HepG2 (cell line): ENCODE results near the gene PRSS21. TPM values are rescaled to one million over a fixed set of nuclear protein-coding genes. Genes with fewer than 3 reads are reported as not detected.

Source experiments
- BHLHE40 ChIP-seq: IDR thresholded peaks from 2 replicates; pipeline ENCODE4 v1.6.1; 2011; ENCODE audit warnings: low read length, improper control_type of control experiment
- CBX1 ChIP-seq: IDR thresholded peaks from one replicate; pipeline ENCODE4 v1.6.1; 2016; ENCODE audit warnings: antibody characterized with exemption, low read depth
- CHD4 ChIP-seq: fragments of 200-600 bp; sonication (generic); IDR thresholded peaks from 2 replicates; pipeline ENCODE4 v1.7.0; 2017; ENCODE audit warnings: mild to moderate bottlenecking, low read length, borderline replicate concordance
- EED ChIP-seq: sonication (generic); formaldehyde crosslinking; IDR thresholded peaks from 2 replicates; pipeline ENCODE4 v1.5.0; 2020; ENCODE audit warnings: mild to moderate bottlenecking, missing genetic modification reagents
- KDM5B ChIP-seq: sonication (generic); formaldehyde crosslinking; IDR thresholded peaks from 2 replicates; pipeline ENCODE4 v1.4.0; 2020; ENCODE audit warnings: missing genetic modification reagents, mild to moderate bottlenecking, borderline replicate concordance
- KLF11 ChIP-seq: IDR thresholded peaks from 2 replicates; pipeline ENCODE4 v1.6.1; 2016; ENCODE audit warnings: missing compliant biosample characterization
- KLF15 ChIP-seq: sonication (generic); formaldehyde crosslinking; IDR thresholded peaks from 2 replicates; pipeline ENCODE4 v1.8.1; 2023; ENCODE audit warnings: borderline replicate concordance, mild to moderate bottlenecking, inconsistent platforms, missing genetic modification reagents, mixed read lengths
- MXD4 ChIP-seq: IDR thresholded peaks from 2 replicates; pipeline ENCODE4 v1.6.1; 2016; ENCODE audit warnings: mild to moderate bottlenecking, missing biosample characterization, missing genetic modification reagents
- NCOR1 ChIP-seq: fragments of 200-600 bp; sonication (generic); IDR thresholded peaks from 2 replicates; pipeline ENCODE4 v1.7.0; 2017; ENCODE audit warnings: antibody characterized with exemption, low read length, borderline replicate concordance
- NFRKB ChIP-seq: fragments of 450-650 bp; IDR thresholded peaks from 2 replicates; pipeline ENCODE4 v1.6.1; 2017
- SKI ChIP-seq: fragments of 450-650 bp; IDR thresholded peaks from one replicate; pipeline ENCODE4 v1.6.1; 2018; ENCODE audit warnings: mild to moderate bottlenecking; ENCODE audit not compliant: partially characterized antibody
- SMAD3 ChIP-seq: sonication (generic); formaldehyde crosslinking; IDR thresholded peaks from 2 replicates; pipeline ENCODE4 v1.4.0; 2020; ENCODE audit warnings: missing genetic modification reagents
- SOX13 ChIP-seq, 3 experiments: fragments of 450-650 bp in 1 of 3; sonication (generic) in 1 of 3; formaldehyde crosslinking in 1 of 3; IDR thresholded peaks in 2 of 3; conservative IDR thresholded peaks in 1 of 3; 2 replicates each; pipeline versions ENCODE4 v1.5.0 to v1.6.1; 2016 to 2020; ENCODE audit warnings: antibody characterized with exemption in 1 of 3, mild to moderate bottlenecking in 1 of 3, missing compliant biosample characterization in 1 of 3, missing genetic modification reagents in 1 of 3, moderate library complexity in 1 of 3
- SRF ChIP-seq: IDR thresholded peaks from 2 replicates; pipeline ENCODE4 v1.6.1; 2011; ENCODE audit warnings: mild to moderate bottlenecking, low read depth, low read length, moderate library complexity
- ZBTB7A ChIP-seq: sonication (generic); formaldehyde crosslinking; IDR thresholded peaks from 2 replicates; pipeline ENCODE4 v1.8.0; 2022; ENCODE audit warnings: mild to moderate bottlenecking, missing genetic modification reagents
- ZBTB7B ChIP-seq: sonication (generic); formaldehyde crosslinking; IDR thresholded peaks from 2 replicates; pipeline ENCODE4 v1.4.0; 2020; ENCODE audit warnings: missing genetic modification reagents
- ZFP90 ChIP-seq: sonication (generic); formaldehyde crosslinking; IDR thresholded peaks from 2 replicates; pipeline ENCODE4 v1.8.0; 2022; ENCODE audit warnings: missing genetic modification reagents, mild to moderate bottlenecking, inconsistent platforms, borderline replicate concordance
- ZNF124 ChIP-seq: sonication (generic); formaldehyde crosslinking; IDR thresholded peaks from 2 replicates; pipeline ENCODE4 v1.4.0; 2020; ENCODE audit warnings: missing genetic modification reagents
- ZNF205 ChIP-seq: IDR thresholded peaks from 2 replicates; pipeline ENCODE4 v1.6.1; 2018; ENCODE audit warnings: missing biosample characterization, missing genetic modification reagents
- ZNF251 ChIP-seq: sonication (generic); formaldehyde crosslinking; IDR thresholded peaks from 2 replicates; pipeline ENCODE4 v1.9.0; 2021; ENCODE audit warnings: mild to moderate bottlenecking, missing genetic modification reagents
- ZNF282 ChIP-seq: fragments of 450-650 bp; IDR thresholded peaks from 2 replicates; pipeline ENCODE4 v1.6.1; 2018; ENCODE audit not compliant: partially characterized antibody
- ZNF570 ChIP-seq: sonication (generic); formaldehyde crosslinking; IDR thresholded peaks from 2 replicates; pipeline ENCODE4 v1.4.0; 2020; ENCODE audit warnings: mild to moderate bottlenecking, missing genetic modification reagents, borderline replicate concordance
- ZNF652 ChIP-seq: IDR thresholded peaks from 2 replicates; pipeline ENCODE4 v1.6.1; 2016; ENCODE audit warnings: low read depth, borderline replicate concordance
- polyA plus RNA-seq, 8 experiments: library from polyadenylated mRNA; depleted of rRNA in 3 of 8; stranded (reverse) in 7 of 8; unstranded in 1 of 8; fragments of >200 nt; fragmentation: Illumina TruSeq in 4 of 8; extraction: Trizol in 4 of 8; gene quantifications; 2 replicates each; pipeline versions ENCODE4 v1.2.1 to v1.2.3, GENCODE V29; 2011 to 2016; ENCODE audit warnings: low read depth in 4 of 8, missing spikeins in 1 of 8, mixed read lengths in 1 of 8; ENCODE audit not compliant: insufficient read depth in 1 of 8
- total RNA-seq, 5 experiments: library from RNA; depleted of rRNA; stranded (reverse); fragments of >200 nt; fragmentation: Illumina TruSeq; extraction: Trizol; gene quantifications; 2 replicates each; pipeline ENCODE4 v1.2.3, GENCODE V29; 2016; ENCODE audit warnings: low read depth in 1 of 5
- TF ChIP-seq, protein P1 (sequence below): sonication (generic); formaldehyde crosslinking; IDR thresholded peaks from 2 replicates; pipeline ENCODE4 v1.5.0; 2020; ENCODE audit warnings: mild to moderate bottlenecking, missing genetic modification reagents
- TF ChIP-seq, protein P2 (sequence below): sonication (generic); formaldehyde crosslinking; IDR thresholded peaks from 2 replicates; pipeline ENCODE4 v1.4.0; 2020; ENCODE audit warnings: missing genetic modification reagents
- TF ChIP-seq, protein P3 (sequence below): sonication (generic); formaldehyde crosslinking; IDR thresholded peaks from 2 replicates; pipeline ENCODE4 v1.8.1; 2023; ENCODE audit warnings: mild to moderate bottlenecking, inconsistent platforms, moderate library complexity, missing genetic modification reagents, borderline replicate concordance

PRSS21 gene
- total and polyA plus RNA-seq, 2 of the 13 experiments (the other 11 are each of a cell fraction or from before 2014, with no cell fraction given) = not detected

DNA sequence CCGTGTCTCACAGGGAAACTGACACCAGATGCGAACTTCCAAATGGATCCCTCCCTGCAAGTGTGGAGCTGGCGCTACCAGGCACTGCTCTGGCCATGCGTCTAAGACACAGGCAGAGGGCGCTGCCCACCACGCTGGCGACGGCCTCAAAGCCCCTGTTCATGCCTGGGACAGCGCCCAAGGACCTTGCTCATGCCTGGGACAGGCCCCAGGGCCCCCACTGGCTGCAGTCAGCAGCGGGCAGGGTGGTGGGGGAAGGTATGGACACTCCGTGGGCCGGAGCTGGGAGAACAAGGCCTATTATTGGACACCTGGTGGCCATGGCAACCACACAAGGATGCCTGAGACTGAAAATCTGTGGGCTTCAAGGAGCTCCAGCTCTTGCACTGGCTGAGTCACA lies 21.9 kb downstream of the PRSS21 start (continued):
- TF ChIP-seq, protein P1, sequence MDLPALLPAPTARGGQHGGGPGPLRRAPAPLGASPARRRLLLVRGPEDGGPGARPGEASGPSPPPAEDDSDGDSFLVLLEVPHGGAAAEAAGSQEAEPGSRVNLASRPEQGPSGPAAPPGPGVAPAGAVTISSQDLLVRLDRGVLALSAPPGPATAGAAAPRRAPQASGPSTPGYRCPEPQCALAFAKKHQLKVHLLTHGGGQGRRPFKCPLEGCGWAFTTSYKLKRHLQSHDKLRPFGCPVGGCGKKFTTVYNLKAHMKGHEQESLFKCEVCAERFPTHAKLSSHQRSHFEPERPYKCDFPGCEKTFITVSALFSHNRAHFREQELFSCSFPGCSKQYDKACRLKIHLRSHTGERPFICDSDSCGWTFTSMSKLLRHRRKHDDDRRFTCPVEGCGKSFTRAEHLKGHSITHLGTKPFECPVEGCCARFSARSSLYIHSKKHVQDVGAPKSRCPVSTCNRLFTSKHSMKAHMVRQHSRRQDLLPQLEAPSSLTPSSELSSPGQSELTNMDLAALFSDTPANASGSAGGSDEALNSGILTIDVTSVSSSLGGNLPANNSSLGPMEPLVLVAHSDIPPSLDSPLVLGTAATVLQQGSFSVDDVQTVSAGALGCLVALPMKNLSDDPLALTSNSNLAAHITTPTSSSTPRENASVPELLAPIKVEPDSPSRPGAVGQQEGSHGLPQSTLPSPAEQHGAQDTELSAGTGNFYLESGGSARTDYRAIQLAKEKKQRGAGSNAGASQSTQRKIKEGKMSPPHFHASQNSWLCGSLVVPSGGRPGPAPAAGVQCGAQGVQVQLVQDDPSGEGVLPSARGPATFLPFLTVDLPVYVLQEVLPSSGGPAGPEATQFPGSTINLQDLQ (CRISPR knock-in tag) = no peak
- TF ChIP-seq CHD4 (no peak), NFRKB (no peak), ZBTB7A (CRISPR knock-in tag) (no peak), KLF11 (no peak), SKI (no peak), ZNF251 (no peak), ZFP90 (CRISPR knock-in tag) (0 out of 2 replicates have a peak, but pooled peaks have one; percentile 33), SMAD3 (CRISPR knock-in tag) (no peak), SOX13 (IDR thresholded peaks at IDR 0.05) (no peak), SOX13 (CRISPR knock-in tag; conservative IDR thresholded peaks at IDR 0.05 in 1 of 2, IDR thresholded peaks at IDR 0.05 in 1 of 2) (no peak), ZBTB7B (CRISPR knock-in tag) (no peak), BHLHE40 (no peak), ZNF570 (CRISPR knock-in tag) (no peak), SRF (no peak), EED (CRISPR knock-in tag) (no peak), NCOR1 (no peak), ZNF652 (CRISPR knock-in tag) (no peak), KDM5B (0 out of 2 replicates have a peak, but pooled peaks have one; percentile 23), CBX1 (no peak), ZNF282 (no peak), MXD4 (CRISPR knock-in tag) (0 out of 2 replicates have a peak, but pooled peaks have one; percentile 32), ZNF205 (no peak), KLF15 (CRISPR knock-in tag) (no peak), ZNF124 (CRISPR knock-in tag) (no peak)
- TF ChIP-seq, protein P2, sequence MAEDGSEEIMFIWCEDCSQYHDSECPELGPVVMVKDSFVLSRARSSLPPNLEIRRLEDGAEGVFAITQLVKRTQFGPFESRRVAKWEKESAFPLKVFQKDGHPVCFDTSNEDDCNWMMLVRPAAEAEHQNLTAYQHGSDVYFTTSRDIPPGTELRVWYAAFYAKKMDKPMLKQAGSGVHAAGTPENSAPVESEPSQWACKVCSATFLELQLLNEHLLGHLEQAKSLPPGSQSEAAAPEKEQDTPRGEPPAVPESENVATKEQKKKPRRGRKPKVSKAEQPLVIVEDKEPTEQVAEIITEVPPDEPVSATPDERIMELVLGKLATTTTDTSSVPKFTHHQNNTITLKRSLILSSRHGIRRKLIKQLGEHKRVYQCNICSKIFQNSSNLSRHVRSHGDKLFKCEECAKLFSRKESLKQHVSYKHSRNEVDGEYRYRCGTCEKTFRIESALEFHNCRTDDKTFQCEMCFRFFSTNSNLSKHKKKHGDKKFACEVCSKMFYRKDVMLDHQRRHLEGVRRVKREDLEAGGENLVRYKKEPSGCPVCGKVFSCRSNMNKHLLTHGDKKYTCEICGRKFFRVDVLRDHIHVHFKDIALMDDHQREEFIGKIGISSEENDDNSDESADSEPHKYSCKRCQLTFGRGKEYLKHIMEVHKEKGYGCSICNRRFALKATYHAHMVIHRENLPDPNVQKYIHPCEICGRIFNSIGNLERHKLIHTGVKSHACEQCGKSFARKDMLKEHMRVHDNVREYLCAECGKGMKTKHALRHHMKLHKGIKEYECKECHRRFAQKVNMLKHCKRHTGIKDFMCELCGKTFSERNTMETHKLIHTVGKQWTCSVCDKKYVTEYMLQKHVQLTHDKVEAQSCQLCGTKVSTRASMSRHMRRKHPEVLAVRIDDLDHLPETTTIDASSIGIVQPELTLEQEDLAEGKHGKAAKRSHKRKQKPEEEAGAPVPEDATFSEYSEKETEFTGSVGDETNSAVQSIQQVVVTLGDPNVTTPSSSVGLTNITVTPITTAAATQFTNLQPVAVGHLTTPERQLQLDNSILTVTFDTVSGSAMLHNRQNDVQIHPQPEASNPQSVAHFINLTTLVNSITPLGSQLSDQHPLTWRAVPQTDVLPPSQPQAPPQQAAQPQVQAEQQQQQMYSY (CRISPR knock-in tag) = no peak
- TF ChIP-seq, protein P3, sequence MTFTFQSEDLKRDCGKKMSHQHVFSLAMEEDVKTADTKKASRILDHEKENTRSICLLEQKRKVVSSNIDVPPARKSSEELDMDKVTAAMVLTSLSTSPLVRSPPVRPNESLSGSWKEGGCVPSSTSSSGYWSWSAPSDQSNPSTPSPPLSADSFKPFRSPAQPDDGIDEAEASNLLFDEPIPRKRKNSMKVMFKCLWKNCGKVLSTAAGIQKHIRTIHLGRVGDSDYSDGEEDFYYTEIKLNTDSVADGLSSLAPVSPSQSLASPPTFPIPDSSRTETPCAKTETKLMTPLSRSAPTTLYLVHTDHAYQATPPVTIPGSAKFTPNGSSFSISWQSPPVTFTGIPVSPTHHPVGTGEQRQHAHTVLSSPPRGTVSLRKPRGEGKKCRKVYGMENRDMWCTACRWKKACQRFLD (CRISPR knock-in tag) = 0 out of 2 replicates have a peak, but pooled peaks have one; percentile 28
